ENCODE data around the gene ELAVL2.

GRCh38 chr9:23695572-23695971 is 130.5 kb downstream of the ELAVL2 start:
- TF ChIP-seq POLR2A (IDR thresholded peaks at IDR 0.05) (no peak), CTCF (IDR thresholded peaks at IDR 0.05) (no peak)

Data from right lobe of liver (tissue), 4 donors.